GM19395 (cell line): ENCODE results near the gene EIPR1.

Source experiments
- ATAC-seq: cut with Tn5 transposase; IDR thresholded peaks from one replicate; pipeline ENCODE4 v1.9.1; 2021; ENCODE audit warnings: mild to moderate bottlenecking, moderate library complexity; ENCODE audit not compliant: unreplicated experiment

The EIPR1 gene

DNA sequence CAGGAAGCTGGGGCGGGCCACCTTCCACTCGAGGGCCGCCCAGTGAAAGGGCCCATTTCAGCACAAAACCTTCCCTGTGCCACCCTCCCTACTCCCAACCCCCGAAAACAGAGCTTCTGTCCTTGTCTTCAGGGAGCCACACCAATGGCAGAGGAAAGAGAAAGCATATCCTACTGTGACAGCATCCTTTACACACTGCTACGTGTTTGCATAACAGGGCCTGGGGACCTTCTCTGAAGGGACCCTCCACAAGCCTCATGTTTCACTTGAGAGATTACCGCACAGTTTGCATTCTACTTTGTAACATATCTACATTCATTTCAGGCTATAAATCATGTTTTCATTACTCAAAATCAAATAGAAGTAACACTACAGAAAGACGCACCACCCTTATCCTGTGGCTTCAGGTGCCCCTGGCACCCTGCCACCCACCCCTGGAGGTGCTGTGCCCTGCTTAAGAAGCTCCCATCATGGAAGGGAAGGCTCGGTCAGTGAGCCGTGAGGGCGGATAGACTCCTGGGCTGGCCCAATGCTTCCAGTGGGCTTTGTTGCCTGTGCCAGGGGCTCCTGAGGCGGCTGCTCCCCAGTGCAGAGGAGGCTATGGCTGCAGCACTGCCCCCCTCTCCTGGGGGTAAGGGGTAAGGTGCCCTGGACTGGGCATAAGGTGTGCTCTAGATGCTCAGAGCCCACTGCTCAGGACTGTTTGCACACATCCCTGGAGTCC is 52.0 kb downstream of the EIPR1 start:
- no peak for ATAC-seq

DNA sequence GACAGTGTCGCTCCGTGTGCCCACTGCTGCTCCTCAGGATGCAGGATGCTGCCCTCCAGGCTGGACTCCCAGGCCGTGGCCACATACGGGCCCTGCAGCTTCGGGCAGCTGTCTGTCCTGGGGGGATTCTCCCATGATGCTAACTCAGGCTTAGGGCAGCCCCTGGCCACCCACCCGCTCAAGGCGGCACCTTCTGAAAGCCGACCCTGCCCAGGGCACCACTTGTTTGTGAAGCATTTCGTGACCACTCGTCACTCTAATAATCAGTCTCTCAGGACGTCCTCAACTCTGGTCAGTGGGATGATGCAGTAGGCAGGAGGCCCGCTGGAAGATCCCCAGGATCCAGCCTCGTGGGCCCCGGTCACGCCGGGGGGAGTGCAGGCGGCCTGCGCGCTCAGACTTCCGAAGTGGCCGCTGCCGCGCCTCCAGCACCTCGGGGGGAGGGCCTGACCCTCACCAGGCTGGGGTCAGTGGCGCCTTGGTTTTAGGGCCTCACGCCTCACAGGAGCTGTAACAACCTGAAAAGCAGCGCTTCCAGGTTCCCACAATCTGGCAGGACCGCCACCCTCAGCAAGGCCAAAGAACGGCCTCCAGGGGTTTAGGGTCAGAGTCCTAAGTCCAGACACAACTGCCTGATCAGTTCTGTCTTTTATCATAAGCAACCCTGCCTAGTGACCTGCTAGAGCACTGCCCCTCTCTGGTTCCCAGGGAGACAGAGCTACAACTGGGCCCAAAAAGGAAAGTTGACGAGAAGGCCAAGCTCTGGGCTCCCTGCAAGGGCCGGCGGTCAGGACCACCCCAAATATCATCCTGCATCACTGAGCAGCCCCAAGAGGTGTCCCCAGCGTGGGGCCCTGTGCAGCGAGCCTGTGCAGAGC is 53.0 kb downstream of the EIPR1 start:
- no peak for ATAC-seq

DNA sequence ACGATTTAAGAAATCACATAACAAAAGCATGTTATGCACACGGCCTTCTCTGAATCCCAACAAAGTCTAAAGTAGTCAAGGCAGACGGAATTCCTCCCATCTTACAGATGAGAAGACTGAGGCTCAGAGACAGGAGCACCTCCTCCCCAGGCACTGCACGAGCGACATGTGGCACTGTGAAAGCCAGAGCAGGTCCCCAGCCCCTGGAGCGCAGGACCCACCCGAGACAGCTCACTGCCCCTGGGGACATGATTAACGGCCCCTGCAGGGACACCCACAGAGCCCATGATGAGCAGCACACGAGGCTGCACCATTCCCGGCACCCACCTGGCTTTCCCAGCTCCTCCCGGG is 53.6 kb downstream of the EIPR1 start:
- no peak for ATAC-seq

DNA sequence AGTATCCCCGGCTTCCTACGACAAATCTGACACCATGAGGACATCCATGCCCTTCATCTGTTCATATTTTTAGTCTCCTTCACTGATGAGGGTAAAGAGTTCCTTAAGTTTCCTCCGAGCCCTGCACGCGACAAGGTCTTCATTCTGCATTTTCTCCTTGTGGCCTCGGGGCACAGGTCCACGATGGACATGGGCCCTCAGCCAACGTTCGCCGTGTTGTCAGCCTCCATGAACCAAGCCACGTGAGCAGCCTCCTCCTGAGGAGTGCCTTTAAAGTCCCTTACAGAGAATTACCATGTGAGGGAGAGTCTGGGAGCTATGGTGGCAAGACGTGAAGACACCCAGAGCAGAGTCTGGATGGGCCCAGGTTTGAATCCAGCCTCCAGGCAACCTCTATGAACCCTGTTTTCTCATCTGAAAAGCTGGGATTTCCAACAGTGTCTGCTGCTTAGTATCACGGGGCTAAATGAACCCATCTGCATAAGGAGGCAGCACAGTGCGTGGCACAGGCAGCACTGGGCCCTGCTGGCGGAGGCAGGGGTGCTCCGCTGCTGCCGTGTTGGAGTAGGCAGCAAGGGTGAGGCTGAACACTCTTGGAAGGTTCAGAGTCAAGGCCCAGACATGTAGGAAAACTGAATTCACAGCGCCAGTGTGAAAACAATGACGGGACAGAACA is 54.1 kb downstream of the EIPR1 start:
- ATAC-seq = no peak

DNA sequence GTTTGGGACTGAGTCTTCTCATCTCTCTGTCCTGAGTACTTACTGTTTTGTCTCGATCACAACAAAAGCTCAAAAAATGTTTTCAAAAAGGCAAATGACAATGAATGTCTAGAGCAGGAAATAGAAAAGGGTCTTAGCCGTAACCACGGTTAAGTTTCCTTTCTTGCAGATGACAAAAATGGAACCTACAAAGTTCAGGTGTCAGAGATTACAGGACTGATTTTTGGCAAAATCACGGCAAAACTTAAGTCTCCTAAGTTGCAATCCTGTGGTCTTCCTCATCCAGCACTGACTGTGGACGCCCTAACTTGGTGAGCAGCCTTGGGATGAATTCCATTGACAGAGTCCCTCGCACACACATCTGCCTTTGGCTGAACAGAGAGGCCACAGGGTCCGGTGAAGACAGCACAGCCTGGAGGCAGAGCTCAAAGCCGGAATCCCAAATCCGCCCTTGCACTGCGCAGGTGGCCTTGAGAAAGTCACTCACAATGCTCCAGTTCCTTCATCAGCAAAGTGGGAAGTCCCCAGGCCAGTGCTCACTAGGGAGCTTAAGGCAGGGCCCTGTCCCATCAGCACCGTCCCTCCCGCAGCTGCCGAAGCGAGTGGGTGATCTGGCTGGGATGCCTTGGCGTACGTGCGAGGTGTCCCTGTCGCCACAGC is 55.2 kb downstream of the EIPR1 start:
- ATAC-seq = no peak

DNA sequence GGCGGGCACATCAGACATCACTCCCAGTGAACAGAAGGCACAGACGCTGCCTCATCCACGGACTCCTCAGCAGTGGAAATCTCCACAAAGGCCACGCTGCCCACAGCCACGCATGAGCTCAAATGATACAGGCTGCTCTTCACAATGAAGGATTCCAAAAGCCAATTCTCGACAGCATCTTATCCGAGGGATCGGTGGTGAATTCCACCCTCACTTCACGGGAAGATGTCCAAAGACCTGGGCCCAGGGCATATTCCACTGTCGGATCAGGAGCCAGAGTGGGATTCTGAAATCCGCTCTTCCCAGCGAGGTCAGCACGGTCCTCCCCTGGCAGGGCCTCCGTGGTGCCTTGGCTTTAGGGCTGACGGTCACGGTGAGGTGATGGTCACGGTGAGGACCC is 55.8 kb downstream of the EIPR1 start:
- ATAC-seq = no peak

DNA sequence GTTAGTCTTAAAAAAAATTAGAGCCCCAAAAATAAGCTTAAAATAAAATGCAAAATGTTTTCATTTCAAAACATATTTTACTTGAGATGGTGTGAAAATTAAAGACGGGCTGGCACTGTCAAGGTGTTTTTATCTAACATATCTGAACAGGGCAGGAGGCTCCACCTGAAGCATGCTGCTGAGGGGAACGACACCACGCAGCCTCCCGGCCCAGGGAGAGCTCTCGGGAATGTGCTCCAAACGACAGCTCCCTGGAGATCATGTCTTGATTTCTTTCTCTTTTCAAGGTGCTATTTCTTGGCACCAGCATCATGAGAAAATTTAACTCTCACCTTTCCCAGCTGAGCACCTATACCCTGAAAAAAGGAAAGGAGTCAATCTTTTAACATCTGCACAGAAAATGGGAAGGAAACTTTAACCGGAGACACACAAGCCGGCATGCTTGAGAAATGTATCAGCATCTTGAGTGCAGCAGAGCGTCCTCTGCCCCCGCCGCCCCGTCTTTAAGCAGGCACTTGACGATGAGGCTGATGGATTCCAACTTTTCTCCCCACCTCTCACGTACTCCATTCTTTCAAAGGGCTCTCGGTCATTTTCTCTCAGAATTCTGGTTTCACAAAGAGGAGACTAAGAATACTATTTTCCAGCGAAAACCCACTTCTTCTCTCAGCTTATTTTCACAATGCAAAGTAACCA is 56.6 kb downstream of the EIPR1 start:
- no peak for ATAC-seq

DNA sequence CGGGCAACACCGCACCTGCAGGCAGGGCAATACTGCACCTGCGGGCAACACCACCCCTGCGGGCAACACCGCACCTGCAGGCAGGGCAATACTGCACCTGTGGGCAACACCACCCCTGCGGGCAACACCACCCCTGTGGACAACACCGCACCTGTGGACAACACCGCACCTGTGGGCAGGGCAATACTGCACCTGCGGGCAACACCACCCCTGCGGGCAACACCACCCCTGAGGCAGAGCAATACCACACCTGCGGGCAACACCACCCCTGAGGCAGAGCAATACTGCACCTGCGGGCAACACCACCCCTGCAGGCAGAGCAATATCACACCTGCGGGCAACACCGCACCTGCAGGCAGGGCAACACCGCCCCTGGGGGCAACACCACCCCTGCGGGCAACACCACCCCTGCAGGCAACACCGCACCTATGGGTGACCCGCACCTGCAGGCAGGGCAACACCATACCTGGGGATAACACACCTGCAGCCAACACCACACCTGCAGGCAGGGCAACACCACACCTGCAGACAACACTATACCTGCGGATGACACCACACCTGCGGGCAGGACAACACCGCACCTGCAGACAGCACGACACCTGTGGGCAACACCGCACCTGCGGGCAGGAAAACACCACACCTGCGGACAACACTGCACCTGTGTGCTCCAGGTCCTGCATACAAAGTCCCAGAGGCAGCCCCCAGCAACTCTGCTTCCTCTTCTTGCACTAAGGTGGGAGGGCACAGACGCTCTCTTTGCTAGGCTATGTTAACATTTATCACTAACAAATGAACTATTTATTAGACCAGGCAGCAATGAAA is 57.7 kb downstream of the EIPR1 start:
- ATAC-seq = no peak

DNA sequence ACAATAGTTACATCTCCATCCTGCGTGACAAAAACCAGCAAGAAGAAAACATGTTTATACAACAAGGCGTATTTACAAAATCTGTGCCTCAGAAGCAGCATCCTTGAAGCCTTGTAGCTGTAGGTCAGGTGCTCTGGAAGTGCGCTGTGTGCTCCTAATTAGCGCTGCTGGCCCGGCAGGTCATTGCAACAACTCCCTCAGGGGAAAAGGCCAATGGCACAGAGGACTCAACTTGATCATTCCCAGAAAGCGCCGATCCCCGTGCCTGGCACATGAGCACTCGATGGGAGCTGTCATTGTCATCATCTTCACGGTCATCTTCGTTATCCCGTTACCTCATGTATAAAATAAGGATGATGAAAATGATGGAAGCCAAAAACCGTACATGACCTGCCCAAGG is 58.5 kb downstream of the EIPR1 start:
- ATAC-seq = no peak

DNA sequence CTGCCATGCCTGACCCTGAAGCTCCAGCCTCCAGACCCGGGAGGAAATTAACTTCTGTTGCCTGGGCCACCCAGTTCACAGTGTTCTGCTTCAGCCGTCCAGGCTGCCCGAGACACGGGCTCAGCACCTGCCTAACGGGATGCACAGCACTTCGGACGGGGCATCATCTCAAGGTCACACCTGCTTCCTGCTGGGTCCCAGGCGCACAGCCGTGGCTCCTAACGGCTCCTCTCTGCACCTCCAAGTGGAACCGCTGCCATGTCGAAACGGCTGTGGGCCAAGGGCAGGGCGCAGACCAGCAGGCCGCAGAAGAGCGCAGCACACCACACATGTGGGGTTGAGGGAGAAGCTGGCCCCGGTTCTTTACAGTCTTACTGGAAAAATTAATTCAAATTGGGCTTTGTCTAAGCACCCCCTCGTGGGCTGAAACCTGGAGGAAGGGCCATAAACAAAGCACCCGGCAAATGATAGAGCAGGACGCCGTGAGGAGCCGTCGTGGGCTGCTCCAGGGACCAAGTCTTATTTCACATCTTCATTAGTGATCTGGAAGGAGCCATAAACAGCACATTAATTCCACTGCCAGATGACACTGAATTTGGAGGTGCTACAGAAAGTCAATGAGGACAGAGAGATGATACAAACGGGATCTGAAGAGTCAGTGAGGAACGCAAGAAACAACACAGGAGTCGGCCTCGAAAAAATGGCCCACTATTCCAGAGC is 59.6 kb downstream of the EIPR1 start:
- no peak for ATAC-seq

DNA sequence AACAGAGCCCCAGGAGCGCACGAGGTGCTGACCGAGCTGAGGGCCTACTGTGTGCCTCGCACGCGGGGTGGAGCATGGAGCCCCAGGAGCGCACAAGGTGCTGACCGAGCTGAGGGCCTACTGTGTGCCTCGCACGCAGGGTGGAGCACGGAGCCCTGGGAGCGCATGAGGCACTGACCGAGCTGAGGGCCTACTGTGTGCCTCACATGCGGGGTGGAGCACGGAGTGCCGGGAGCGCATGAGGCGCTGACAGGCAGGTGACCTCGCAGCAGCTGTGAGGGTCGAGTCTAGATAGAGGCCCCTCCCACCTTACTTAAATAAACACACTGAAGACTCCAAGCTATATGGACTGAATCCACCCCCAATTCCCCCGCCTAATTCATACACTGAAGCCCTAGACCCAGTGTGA is 60.3 kb downstream of the EIPR1 start:
- ATAC-seq = no peak

DNA sequence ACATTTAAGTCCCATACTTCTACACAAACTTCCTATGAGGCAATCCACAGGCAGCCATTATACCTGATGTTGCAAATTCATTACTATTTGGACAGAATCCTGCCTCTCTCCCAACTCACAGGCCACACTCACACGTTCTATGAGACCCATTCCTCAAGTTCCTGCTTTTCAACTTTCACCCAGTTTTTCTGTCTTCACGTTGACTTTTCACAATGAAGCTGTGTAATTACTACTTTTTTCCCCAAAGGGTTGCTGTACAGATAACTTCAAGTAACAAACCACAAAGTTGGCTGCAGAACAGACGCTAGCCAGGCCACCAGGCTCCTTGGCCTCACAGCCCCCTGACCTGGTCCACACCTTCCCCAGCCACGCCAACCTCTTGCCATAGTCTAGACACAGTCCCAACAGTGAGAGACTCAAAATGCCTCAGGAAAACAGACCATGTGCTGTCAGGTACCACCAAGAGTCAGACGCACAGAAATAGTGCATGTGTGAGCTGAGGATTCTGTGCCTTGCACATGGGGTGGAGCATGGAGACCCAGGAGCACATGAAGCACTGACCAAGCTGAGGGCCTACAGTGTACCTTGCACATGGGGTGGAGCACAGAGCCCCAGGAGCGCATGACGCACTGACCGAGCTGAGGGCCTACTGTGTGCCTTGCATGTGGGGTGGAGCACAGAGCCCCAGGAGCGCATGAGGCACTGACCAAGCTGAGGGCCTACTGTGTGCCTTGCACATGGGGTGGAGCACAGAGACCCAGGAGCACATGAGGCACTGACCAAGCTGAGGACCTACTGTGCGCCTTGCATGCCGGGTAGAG is 61.0 kb downstream of the EIPR1 start:
- no peak for ATAC-seq

DNA sequence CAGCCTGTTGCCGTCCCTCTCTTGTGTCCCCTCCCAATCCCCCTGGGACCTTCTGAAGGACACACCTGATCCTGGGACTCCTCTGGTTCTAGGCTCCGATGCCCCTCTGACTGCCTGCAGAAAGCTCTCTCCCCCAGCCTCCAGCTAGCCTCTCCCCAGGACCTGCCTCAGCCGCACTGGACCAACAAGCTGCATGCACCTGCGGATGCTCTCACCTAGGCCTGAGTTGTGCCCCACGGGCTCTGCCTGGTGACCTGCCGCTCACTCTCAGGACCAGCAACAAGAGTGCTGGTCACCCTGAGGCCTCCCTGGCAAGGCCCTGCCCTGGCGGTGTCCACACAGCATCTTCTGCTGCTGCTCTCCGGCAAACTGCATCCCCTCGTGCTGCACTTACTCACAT is 63.0 kb downstream of the EIPR1 start:
- ATAC-seq = no peak

DNA sequence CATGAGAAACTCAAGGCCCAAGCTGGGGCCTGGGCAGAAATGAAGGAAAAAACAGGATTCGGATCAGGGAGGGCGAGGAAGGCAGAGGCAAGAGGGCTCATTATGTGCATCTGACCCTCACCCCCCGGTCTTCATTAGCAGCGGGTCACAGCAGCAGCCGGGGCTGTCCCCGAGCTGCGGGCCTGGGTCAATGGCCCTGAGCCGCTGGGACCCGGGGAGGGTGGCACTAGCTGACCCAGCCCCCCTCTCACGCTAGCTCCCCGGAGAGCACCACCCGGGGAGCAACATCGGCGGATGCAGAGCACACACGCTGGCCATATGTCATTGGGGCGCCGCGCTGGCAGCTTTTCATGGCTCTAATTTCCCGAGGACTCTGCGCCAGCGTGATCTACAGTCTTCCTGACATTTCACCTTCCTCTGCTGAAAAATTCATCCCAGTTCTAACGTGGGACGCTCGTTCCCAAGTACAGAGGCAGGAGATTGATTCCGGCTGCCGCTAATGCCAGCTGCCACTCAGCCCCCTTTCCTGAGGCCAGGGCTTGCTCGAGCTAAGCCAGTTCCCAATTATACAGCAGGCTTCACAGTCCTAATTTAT is 63.7 kb downstream of the EIPR1 start:
- no peak for ATAC-seq

DNA sequence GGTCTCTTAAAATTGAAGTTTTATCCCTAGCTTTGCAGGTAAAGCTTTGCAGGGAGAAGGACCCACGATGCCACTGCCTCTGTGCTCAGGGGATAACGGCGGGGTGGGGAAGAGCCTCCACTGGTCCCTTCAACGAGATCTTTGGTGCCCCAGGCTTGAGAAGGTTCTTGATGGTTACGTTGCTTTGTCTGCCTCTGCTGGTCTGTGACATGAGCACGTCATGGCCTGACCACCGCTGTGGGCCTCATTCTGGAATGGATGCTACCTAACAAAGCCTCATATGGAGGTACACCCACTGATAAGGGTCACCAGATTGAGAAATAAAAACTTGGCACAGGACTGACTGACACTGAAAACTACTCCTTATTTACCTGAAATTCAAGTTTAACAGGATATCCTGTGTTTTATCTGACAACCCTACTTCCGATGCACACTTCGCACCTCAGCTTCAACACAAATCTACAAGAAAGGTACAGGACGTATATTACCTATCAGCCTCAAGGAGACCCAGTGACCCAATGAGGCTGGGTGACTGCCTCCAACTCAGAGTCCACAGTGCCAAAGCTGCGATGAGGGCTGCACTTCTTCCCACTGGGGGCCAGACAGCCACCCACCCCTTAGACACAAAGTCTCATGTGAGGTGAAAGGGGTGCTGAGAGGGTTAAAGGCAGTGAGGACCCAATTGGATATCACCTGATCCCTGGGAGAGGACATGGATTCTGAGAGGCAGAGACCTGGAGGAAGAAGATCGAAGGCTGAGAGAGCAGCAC is 64.9 kb downstream of the EIPR1 start:
- ATAC-seq = no peak

DNA sequence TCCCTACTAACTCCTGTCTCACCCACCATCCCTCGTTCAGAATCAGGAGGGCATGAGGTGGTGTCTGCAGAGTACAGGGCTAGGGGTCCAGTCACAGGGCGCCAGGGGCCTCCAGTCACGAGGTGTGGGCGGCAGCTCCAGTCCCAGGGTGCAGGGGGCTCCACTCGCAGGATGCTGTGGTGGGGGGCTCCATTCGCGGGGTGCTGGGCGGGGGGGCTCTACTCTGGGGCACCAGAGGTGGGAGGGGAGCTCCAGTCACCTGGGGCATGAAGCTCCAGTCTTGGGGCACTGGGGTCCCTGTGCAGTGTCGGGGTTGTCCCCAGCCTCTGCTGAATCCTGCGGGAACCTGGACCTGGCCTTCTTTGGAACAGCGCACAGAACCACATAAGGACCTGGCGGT is 66.0 kb downstream of the EIPR1 start:
- ATAC-seq = no peak
